ENCODE measurements around the gene NDUFB7.

NDUFB7 gene

DNA sequence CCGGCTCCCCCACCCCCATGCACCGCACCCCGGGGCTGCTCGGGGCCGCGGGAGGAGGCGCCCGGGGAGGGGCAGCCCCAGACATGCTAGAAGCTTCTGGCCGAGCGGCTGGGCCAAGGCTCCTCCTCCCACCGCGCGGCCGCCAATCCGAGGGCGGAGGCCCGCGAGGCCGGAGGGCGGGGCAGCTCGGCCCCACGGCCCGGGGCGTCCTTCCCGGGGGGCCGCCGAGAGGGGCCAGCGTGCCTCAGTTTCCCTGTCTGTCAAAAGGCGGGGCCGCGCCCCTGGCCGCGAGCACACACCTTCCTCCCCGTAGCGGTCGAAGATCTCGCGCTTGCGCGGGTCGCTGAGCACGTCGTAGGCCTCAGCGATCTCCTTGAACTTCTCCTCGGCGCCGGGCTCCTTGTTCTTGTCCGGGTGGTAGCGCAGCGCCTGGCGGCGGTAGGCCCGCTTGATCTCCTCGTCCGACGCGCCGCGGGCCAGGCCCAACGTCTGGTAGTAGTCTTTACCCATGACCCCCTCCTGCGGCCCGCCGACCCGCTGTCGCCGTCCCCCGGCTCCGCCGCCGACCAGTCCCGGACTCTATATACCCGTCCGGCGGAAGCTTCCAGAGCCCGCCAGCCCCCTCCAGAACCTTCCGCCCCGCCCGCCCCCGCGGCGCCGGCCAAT is 53.9 kb downstream of the NDUFB7 start, which contains the start of gene DNAJB1:
DNAJB1 (minus strand) TSS at position 558 of the 666 bp plus-strand sequence; CDS start at position 510, 48 bp downstream.
- no peak for DNase-seq

DNA sequence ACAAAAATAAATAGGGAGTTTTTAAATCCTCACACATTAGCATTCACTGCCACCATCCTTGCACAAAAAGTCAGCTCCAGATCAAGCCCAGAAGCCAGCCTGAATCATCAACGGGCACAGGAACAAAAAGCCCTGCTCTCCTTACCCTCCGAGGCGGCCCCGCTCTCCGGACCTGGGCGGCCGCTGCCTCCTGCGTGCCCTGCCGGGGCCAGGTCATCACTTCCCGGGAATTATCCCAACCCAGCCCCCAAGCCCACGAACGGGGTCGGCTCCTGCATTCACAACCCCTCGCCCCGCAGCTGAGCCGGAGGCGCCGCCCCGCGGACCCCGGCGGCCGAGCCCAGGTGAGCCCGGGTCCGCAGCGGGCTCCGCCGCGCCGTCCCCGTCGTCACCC is 54.4 kb downstream of the NDUFB7 start:
- no peak for DNase-seq

DNA sequence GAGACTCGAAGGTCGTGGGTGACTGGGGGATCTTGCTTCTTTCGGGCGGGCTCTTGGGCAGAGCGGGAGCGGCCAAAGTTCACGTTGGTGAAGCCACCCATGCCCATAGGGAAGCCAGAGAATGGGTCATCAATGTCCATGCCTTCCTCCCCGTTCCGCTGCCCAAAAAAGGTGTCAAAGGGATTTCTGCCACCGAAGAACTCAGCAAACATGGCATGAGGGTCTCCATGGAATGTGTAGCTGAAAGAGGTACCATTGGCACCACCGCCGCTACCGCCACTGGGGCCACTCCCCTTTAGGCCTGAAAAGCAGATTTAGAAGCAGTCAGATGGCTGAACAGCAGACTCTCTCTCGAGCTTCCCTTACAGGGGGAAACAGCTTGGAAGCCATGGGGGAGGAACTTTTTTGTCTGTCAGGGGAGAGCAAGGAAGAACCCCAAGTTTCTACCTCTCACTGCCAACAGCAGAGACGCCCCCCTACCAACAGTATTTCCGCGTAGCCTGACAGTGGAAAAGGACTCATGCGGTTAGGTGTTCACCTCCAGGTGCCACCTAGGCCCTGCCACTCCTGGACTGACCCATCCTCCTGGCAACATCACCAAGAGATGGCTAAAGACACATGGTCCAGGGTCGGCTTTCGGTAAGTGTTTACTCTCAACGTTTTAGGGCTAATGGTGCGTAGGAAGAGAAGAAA is 55.0 kb downstream of the NDUFB7 start:
- no peak for DNase-seq

Data from DMS153 (cell line).